MM.1S (cell line): ENCODE measurements around the gene F7.

Source experiments
- CTCF ChIP-seq: fragments of 300-600 bp; sonication (generic); IDR thresholded peaks from 2 replicates; pipeline ENCODE4 v1.5.1; 2016; ENCODE audit warnings: antibody characterized with exemption, low read length, mixed read lengths
- EZH2 ChIP-seq: fragments of 300-600 bp; sonication (generic); optimal IDR thresholded peaks from 2 replicates; pipeline ENCODE3; 2017; ENCODE audit warnings: low read depth, mild to moderate bottlenecking, antibody characterized with exemption, low read length, mixed read lengths
- EZH2phosphoT487 ChIP-seq: fragments of 300-600 bp; sonication (generic); IDR thresholded peaks from 2 replicates; pipeline ENCODE4 v1.6.1; 2018; ENCODE audit warnings: antibody characterized with exemption, low read length

- TF ChIP-seq EZH2, result no peak
- TF ChIP-seq EZH2phosphoT487, result no peak
- TF ChIP-seq CTCF, result no peak
Measured at GRCh38 chr13:113093580-113094409, 11.8 kb upstream of the F7 start.
